Suprapubic skin (tissue), 4 donors: ENCODE results near the gene CLRN2. TPM values are rescaled to one million over a fixed set of nuclear protein-coding genes. Genes with fewer than 3 reads are reported as not detected.

Experiments used
- DNase-seq, 2 donors: peaks; one replicate each; pipeline ENCODE4 v3.0.0-alpha.2; 2019; ENCODE audit warnings: low spot score in 2 of 2
- H3K27ac ChIP-seq: fragments of 200-600 bp; sonication (generic); one replicate; pipeline ENCODE4 v1.5.1; 2019
- H3K27me3 ChIP-seq: fragments of 200-600 bp; sonication (generic); one replicate; pipeline ENCODE4 v1.5.1; 2019
- H3K36me3 ChIP-seq: fragments of 200-600 bp; sonication (generic); one replicate; pipeline ENCODE4 v1.5.1; 2019
- H3K4me1 ChIP-seq: fragments of 200-600 bp; sonication (generic); one replicate; pipeline ENCODE4 v1.5.1; 2019
- H3K4me3 ChIP-seq: fragments of 200-600 bp; sonication (generic); one replicate; pipeline ENCODE4 v1.5.1; 2019; ENCODE audit warnings: mild to moderate bottlenecking
- H3K9me3 ChIP-seq: fragments of 200-600 bp; sonication (generic); one replicate; pipeline ENCODE4 v1.5.1; 2019
- EP300 ChIP-seq: sonication (generic); formaldehyde crosslinking; IDR thresholded peaks from one replicate; pipeline ENCODE4 v1.6.1; 2017; ENCODE audit warnings: antibody characterized with exemption
- POLR2A ChIP-seq, 2 donors: fragments of 450-650 bp; IDR thresholded peaks; one replicate each; pipeline ENCODE4 v1.6.1; 2017; ENCODE audit warnings: antibody characterized with exemption in 2 of 2, mild to moderate bottlenecking in 2 of 2, moderate library complexity in 2 of 2
- POLR2AphosphoS5 ChIP-seq, 3 donors: sonication (generic); formaldehyde crosslinking; IDR thresholded peaks; one replicate each; pipeline ENCODE4 v1.6.1; 2017; ENCODE audit warnings: antibody characterized with exemption in 3 of 3
- WGBS: methylation state at CpG from one replicate; pipeline ENCODE4 v1.1.5; 2018; 5-methylcytosine and 5-hydroxymethylcytosine counted together
- total RNA-seq, 4 donors: library from RNA; depleted of rRNA; stranded (reverse); fragments of >200 nt; gene quantifications; one replicate each; pipeline ENCODE4 v1.1.0, GENCODE V29; 2016
- TF ChIP-seq, protein P1 (sequence below), 2 donors: fragments of 200-600 bp in 1 of 2; fragments of 450-650 bp in 1 of 2; sonication (generic) in 1 of 2; IDR thresholded peaks; one replicate each; pipeline ENCODE4 v1.5.1; 2016 to 2019; ENCODE audit warnings: antibody characterized with exemption in 2 of 2, mild to moderate bottlenecking in 1 of 2, moderate library complexity in 1 of 2

CLRN2 gene
- total RNA-seq, 4 donors from 2014 or later, result not detected

DNA sequence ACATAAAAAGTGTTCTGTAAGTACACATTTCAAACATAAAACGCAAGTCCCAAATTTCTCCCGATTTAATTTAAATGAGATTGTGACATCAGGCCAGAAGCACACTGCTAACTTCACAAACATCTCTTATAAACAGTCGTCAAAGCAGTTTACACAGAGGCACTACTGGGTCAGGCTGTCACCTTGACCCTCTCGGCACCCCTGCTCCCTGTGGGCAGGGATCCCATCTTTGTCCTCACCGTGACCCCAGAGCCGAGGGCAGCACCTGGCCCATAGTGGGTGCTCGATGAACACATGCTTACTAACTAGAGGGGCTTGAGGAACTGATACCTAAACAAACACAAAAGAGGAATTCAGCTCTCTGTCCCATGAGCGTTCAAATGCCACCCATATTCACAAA, 25.2 kb upstream of the CLRN2 start:
- no peak overlapping the region for H3K27ac ChIP-seq
- peaks cover 50% of the 10 kb centered on the region for H3K36me3 ChIP-seq
- DNase-seq, result no peak
- no peaks in the 10 kb centered on the region for H3K9me3 ChIP-seq
- no peaks in the 10 kb centered on the region for H3K27me3 ChIP-seq
- WGBS, result 82% methylated on average over 8 of the region's 8 CpGs
- TF ChIP-seq POLR2A (IDR thresholded peaks at IDR 0.05) (no peak), EP300 (no peak)
- H3K4me1 ChIP-seq, result no peaks in the 10 kb centered on the region
- H3K4me3 ChIP-seq, result no peak overlapping the region

- no peak for TF ChIP-seq POLR2A (IDR thresholded peaks at IDR 0.05)
- DNase-seq, result no peak
- Histone ChIP-seq H3K4me1 (no peaks in the 10 kb centered on the region), H3K27ac (no peak overlapping the region), H3K9me3 (no peaks in the 10 kb centered on the region), H3K36me3 (peaks cover 50% of the 10 kb centered on the region), H3K4me3 (no peak overlapping the region), H3K27me3 (no peaks in the 10 kb centered on the region)
- 83% methylated on average over 6 of the region's 6 CpGs for WGBS
These were observed 24.3 kb upstream of the CLRN2 start for GRCh38 chr4:17490575-17491059.

GRCh38 chr4:17491196-17491595, 23.8 kb upstream of the CLRN2 start:
- Histone ChIP-seq H3K4me3 (no peak overlapping the region), H3K27me3 (no peaks in the 10 kb centered on the region), H3K4me1 (no peaks in the 10 kb centered on the region), H3K36me3 (peaks cover 47% of the 10 kb centered on the region), H3K27ac (no peak overlapping the region), H3K9me3 (no peaks in the 10 kb centered on the region)
- 85% methylated on average over 3 of the region's 3 CpGs for WGBS
- DNase-seq, result no peak
- no peak for TF ChIP-seq POLR2A (IDR thresholded peaks at IDR 0.05)

DNA sequence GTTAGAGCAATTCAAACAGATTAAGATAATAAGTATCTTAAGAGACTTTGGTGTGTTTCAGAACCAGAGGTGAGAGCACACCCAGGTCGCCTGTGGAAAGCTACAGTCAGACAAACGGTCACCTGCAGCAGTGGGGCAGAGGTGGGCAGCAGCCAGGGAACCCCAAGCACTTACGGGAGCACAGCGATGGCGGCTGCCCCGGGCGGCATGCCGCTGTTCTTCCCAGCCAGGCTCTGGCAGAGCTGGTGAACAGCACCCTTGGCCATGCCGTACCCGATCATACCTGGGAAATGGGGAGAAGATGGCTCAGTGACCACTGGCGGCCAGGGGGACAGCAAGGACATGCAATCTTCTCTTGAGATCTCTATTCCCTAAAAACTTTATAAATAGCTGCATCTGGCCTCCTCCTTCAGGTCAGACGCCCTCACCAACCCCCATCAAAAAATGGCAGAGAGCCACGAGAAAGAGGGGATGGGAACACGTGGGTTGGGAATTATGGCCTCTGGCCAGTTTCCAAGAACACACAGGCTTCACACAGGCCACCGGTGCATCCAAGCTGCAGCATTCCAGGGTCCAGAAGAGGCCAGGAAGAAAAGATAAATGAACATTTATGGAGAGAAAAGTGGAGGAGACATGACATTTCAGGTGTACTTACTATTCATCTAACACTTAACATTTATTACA, 22.8 kb upstream of the CLRN2 start:
- no peak overlapping the region for H3K4me3 ChIP-seq
- TF ChIP-seq EP300 (no peak), POLR2AphosphoS5 (IDR thresholded peaks at IDR 0.05) (no peak), POLR2A (IDR thresholded peaks at IDR 0.05) (no peak)
- TF ChIP-seq, protein P1, sequence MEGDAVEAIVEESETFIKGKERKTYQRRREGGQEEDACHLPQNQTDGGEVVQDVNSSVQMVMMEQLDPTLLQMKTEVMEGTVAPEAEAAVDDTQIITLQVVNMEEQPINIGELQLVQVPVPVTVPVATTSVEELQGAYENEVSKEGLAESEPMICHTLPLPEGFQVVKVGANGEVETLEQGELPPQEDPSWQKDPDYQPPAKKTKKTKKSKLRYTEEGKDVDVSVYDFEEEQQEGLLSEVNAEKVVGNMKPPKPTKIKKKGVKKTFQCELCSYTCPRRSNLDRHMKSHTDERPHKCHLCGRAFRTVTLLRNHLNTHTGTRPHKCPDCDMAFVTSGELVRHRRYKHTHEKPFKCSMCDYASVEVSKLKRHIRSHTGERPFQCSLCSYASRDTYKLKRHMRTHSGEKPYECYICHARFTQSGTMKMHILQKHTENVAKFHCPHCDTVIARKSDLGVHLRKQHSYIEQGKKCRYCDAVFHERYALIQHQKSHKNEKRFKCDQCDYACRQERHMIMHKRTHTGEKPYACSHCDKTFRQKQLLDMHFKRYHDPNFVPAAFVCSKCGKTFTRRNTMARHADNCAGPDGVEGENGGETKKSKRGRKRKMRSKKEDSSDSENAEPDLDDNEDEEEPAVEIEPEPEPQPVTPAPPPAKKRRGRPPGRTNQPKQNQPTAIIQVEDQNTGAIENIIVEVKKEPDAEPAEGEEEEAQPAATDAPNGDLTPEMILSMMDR (IDR thresholded peaks at IDR 0.05), result no peak
- no peaks in the 10 kb centered on the region for H3K4me1 ChIP-seq
- DNase-seq, result no peak
- no peaks in the 10 kb centered on the region for H3K27me3 ChIP-seq
- WGBS, result 87% methylated on average over 14 of the region's 15 CpGs
- no peak overlapping the region for H3K27ac ChIP-seq
- no peaks in the 10 kb centered on the region for H3K9me3 ChIP-seq
- peaks cover 37% of the 10 kb centered on the region for H3K36me3 ChIP-seq

DNA sequence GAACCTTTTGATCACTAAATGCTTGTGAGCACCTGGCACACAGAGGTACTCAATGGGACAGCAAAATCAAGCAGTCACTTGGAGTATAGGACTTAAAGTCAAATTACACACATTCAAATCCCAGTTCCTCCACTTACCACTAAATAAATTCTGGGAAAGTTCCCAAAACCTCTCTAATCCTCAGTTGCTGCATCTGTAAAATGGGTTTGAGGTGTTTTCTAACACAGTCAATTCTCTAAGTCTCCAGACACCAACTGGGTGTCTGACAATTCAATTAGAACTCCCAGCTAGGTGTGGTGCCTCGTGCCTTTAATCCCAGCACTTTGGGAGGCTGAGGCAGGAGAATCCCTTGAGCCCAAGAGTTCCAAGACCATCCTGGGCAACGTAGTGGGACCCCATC, 22.1 kb upstream of the CLRN2 start:
- 100% methylated on average over 2 of the region's 2 CpGs for WGBS
- H3K27me3 ChIP-seq, result no peaks in the 10 kb centered on the region
- no peak for DNase-seq

GRCh38 chr4:17493619-17494018, 21.3 kb upstream of the CLRN2 start:
- Histone ChIP-seq H3K27me3 (no peaks in the 10 kb centered on the region), H3K27ac (no peak overlapping the region), H3K36me3 (peaks cover 26% of the 10 kb centered on the region), H3K4me3 (no peak overlapping the region), H3K4me1 (no peaks in the 10 kb centered on the region), H3K9me3 (no peaks in the 10 kb centered on the region)
- no peak for DNase-seq
- TF ChIP-seq POLR2A (IDR thresholded peaks at IDR 0.05) (no peak), EP300 (no peak), POLR2AphosphoS5 (IDR thresholded peaks at IDR 0.05) (no peak)
- TF ChIP-seq, protein P1 (IDR thresholded peaks at IDR 0.05), result no peak
- 75% methylated on average over 4 of the region's 4 CpGs for WGBS

More for the DNA sequence above, 22.1 kb upstream of the CLRN2 start:
- Histone ChIP-seq H3K4me3 (no peak overlapping the region), H3K36me3 (peaks cover 31% of the 10 kb centered on the region), H3K9me3 (no peaks in the 10 kb centered on the region), H3K27ac (no peak overlapping the region), H3K4me1 (no peaks in the 10 kb centered on the region)
- TF ChIP-seq POLR2A (IDR thresholded peaks at IDR 0.05) (no peak), POLR2AphosphoS5 (IDR thresholded peaks at IDR 0.05) (no peak), EP300 (no peak)
- TF ChIP-seq, protein P1 (IDR thresholded peaks at IDR 0.05), result no peak
